Measurements from ENCODE around the gene TMEM72. TPM values are rescaled to one million over a fixed set of nuclear protein-coding genes. Genes with fewer than 3 reads are reported as not detected.

The TMEM72 gene
- total and polyA plus RNA-seq, 2 experiments from 2014 or later, result not detected

DNA sequence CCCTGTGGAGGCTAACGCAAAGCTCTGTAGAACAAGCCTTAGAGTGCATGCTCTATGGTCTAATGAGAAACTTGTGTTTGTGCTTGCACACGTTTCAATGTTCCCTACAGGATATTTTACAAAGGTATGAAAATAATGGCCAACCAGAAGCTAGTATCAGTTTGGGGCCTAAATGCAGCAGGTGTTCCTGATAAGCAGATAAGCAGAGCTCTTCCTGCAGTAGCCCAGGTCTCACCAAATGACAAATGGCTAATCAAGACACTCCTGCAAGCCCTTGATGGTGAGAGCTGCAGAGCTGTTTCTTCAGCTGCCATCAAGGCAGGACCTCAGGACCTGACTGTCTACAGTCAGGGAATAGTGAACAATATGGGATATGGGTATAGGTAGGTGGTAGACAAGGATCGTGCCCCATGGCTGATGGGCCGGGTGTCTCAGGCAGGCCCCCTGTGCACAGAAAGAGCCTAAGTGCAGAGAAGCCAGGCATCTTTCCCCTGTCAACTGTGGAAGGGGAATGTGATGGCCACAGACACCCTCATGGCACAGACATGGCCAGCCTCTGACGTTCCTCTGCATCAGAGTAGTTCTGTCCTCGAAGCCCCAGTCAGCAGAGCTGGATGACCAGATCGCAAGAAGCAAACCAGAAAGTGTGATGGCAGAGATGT, 25.3 kb downstream of the TMEM72 start:
- ATAC-seq, result no peak
- Histone ChIP-seq H3K27me3 (ENCODE audit: insufficient read depth) (no peaks in the 10 kb centered on the region), H3K4me1 (ENCODE audit: insufficient read depth) (peaks cover 6% of the 10 kb centered on the region; the same call in 1 of the 2 replicates), H3K9me2 (ENCODE audit: insufficient read depth) (no peaks in the 10 kb centered on the region), H3K79me2 (replicated peaks; ENCODE audit: insufficient read depth) (no peaks in the 10 kb centered on the region), H3K36me3 (ENCODE audit: insufficient read depth) (no peaks in the 10 kb centered on the region), H2AFZ (no peak overlapping the region), H3F3A (replicated peaks; ENCODE audit: low read depth) (no peaks in the 10 kb centered on the region), H3K27ac (ENCODE audit: low read depth) (no peak overlapping the region), H3K4me3 (no peak overlapping the region), H4K20me1 (replicated peaks; ENCODE audit: insufficient read depth) (no peaks in the 10 kb centered on the region), H3K4me2 (no peak overlapping the region)
- H3K27ac Mint-ChIP-seq, result no peak overlapping the region
- no peak for TF ChIP-seq NANOG (IDR thresholded peaks at IDR 0.05; ENCODE audit: borderline replicate concordance)
- no peak for TF ChIP-seq EZH2 (IDR thresholded peaks at IDR 0.05; ENCODE audit: low read depth, unreplicated experiment)
- TF ChIP-seq ZNF114 (CRISPR knock-in tag; IDR thresholded peaks at IDR 0.05), result no peak
- no peak for TF ChIP-seq POLR2AphosphoS5 (IDR thresholded peaks at IDR 0.05; ENCODE audit: low read depth)
- no peak for TF ChIP-seq EZH2phosphoT487 (IDR thresholded peaks at IDR 0.05; ENCODE audit: unreplicated experiment)
- no peak for TF ChIP-seq ZNF331 (CRISPR knock-in tag; IDR thresholded peaks at IDR 0.05; ENCODE audit: low read depth)
- TF ChIP-seq, protein P1, sequence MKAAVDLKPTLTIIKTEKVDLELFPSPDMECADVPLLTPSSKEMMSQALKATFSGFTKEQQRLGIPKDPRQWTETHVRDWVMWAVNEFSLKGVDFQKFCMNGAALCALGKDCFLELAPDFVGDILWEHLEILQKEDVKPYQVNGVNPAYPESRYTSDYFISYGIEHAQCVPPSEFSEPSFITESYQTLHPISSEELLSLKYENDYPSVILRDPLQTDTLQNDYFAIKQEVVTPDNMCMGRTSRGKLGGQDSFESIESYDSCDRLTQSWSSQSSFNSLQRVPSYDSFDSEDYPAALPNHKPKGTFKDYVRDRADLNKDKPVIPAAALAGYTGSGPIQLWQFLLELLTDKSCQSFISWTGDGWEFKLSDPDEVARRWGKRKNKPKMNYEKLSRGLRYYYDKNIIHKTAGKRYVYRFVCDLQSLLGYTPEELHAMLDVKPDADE (IDR thresholded peaks at IDR 0.05), result no peak
- H3K27me3 Mint-ChIP-seq (ENCODE audit: insufficient read depth, low read depth, poor library complexity), result peaks cover 3% of the 10 kb centered on the region
- peaks cover 3% of the 10 kb centered on the region; the same call in 2 of the 3 replicates for H3K4me1 Mint-ChIP-seq
- H3K36me3 Mint-ChIP-seq (ENCODE audit: low read depth), result no peaks in the 10 kb centered on the region
- DNase-seq (ENCODE audit: low spot score), result no peak
- H3K4me3 Mint-ChIP-seq, result no peak overlapping the region
- no peaks in the 10 kb centered on the region; the same call in 2 of the 3 replicates for H3K9me3 Mint-ChIP-seq

- H3K9me3 Mint-ChIP-seq, result no peaks in the 10 kb centered on the region; the same call in 2 of the 3 replicates
- peaks cover 3% of the 10 kb centered on the region for H3K27me3 Mint-ChIP-seq (ENCODE audit: insufficient read depth, low read depth, poor library complexity)
- DNase-seq (ENCODE audit: low spot score) (no peak), ATAC-seq (no peak)
- no peak overlapping the region for H3K4me3 ChIP-seq
- no peaks in the 10 kb centered on the region for H4K20me1 ChIP-seq (replicated peaks; ENCODE audit: insufficient read depth)
- peaks cover 6% of the 10 kb centered on the region; the same call in 1 of the 2 replicates for H3K4me1 ChIP-seq (ENCODE audit: insufficient read depth)
- H2AFZ ChIP-seq, result no peak overlapping the region
- no peak overlapping the region for H3K27ac ChIP-seq (ENCODE audit: low read depth)
- H3K27ac Mint-ChIP-seq, result no peak overlapping the region
- H3K79me2 ChIP-seq (replicated peaks; ENCODE audit: insufficient read depth), result no peaks in the 10 kb centered on the region
- no peaks in the 10 kb centered on the region for H3K36me3 Mint-ChIP-seq (ENCODE audit: low read depth)
- no peaks in the 10 kb centered on the region for H3K27me3 ChIP-seq (ENCODE audit: insufficient read depth)
- no peak overlapping the region for H3K4me3 Mint-ChIP-seq
- no peaks in the 10 kb centered on the region for H3K36me3 ChIP-seq (ENCODE audit: insufficient read depth)
- no peaks in the 10 kb centered on the region for H3K9me2 ChIP-seq (ENCODE audit: insufficient read depth)
- no peaks in the 10 kb centered on the region for H3F3A ChIP-seq (replicated peaks; ENCODE audit: low read depth)
- no peak overlapping the region for H3K4me2 ChIP-seq
- peaks cover 3% of the 10 kb centered on the region; the same call in 2 of the 3 replicates for H3K4me1 Mint-ChIP-seq
- TF ChIP-seq STAT1 (IDR thresholded peaks at IDR 0.05; ENCODE audit: unreplicated experiment) (no peak), NANOG (IDR thresholded peaks at IDR 0.05; ENCODE audit: borderline replicate concordance) (no peak), POLR2AphosphoS5 (IDR thresholded peaks at IDR 0.05; ENCODE audit: low read depth) (no peak), CREB1 (CRISPR knock-in tag; IDR thresholded peaks at IDR 0.05; ENCODE audit: low read depth) (no peak), EZH2phosphoT487 (IDR thresholded peaks at IDR 0.05; ENCODE audit: unreplicated experiment) (no peak), REST (IDR thresholded peaks at IDR 0.05; ENCODE audit: unreplicated experiment) (no peak), ZNF331 (CRISPR knock-in tag; IDR thresholded peaks at IDR 0.05; ENCODE audit: low read depth) (no peak), ZNF114 (CRISPR knock-in tag; IDR thresholded peaks at IDR 0.05) (no peak)
These were observed 26.3 kb downstream of the TMEM72 start for GRCh38 chr10:44937196-44938005.

Data from GM23338 (cell line).